Brain pericyte (primary cell): ENCODE measurements around the gene OR1D2.
"Not testable (repeated sequence)": the region's sequence is repeated elsewhere in the genome, so short reads cannot be mapped to it uniquely, and the experiment has no call there.

Source experiments
- DNase-seq: peaks from one replicate; pipeline ENCODE4 v3.0.0-alpha.2; 2012; ENCODE audit warnings: low read depth, low spot score

The OR1D2 gene

GRCh38 chr17:3104322-3104721 is at the start of gene OR1D2:
Gene OR1D2 (minus strand): TSS chr17:3104422. CDS start chr17:3092996, 11,426 bp downstream.
- no peak for DNase-seq

- not testable (repeated sequence) for DNase-seq
Observed at GRCh38 chr17:3137494-3137893, 33.3 kb upstream of the OR1D2 start.

- DNase-seq = no peak
Observed at GRCh38 chr17:3127451-3127850, 23.2 kb upstream of the OR1D2 start, which contains the start of gene OR1G1. Gene OR1G1 (minus strand): TSS chr17:3127551. CDS start chr17:3127551, 0 bp downstream.

GRCh38 chr17:3073850-3074249 is 30.4 kb downstream of the OR1D2 start:
- not testable (repeated sequence) for DNase-seq

GRCh38 chr17:3065192-3065591 is 39.0 kb downstream of the OR1D2 start:
- DNase-seq = not testable (repeated sequence)

- DNase-seq = not testable (repeated sequence)
Observed at GRCh38 chr17:3063507-3063906, 40.7 kb downstream of the OR1D2 start, which contains the start of gene OR1D5. Gene OR1D5 (minus strand): TSS chr17:3063607. CDS start chr17:3063607, 0 bp downstream.

- DNase-seq = not testable (repeated sequence)
Observed at GRCh38 chr17:3062824-3063377, 41.3 kb downstream of the OR1D2 start.

- DNase-seq = not testable (repeated sequence)
Observed at GRCh38 chr17:3054868-3055267, 49.4 kb downstream of the OR1D2 start.

GRCh38 chr17:3049705-3050295 is 54.4 kb downstream of the OR1D2 start:
- DNase-seq = no peak

GRCh38 chr17:3048727-3049471 is 55.3 kb downstream of the OR1D2 start:
- peak; percentile 95 for DNase-seq

- DNase-seq = no peak
Observed at GRCh38 chr17:3046753-3047152, 57.5 kb downstream of the OR1D2 start.

GRCh38 chr17:3043737-3044365 is 60.4 kb downstream of the OR1D2 start:
- DNase-seq = no peak

GRCh38 chr17:3040882-3041281 is 63.3 kb downstream of the OR1D2 start:
- DNase-seq = no peak

GRCh38 chr17:3039736-3040135 is 64.5 kb downstream of the OR1D2 start:
- no peak for DNase-seq

- DNase-seq = no peak
Observed at GRCh38 chr17:3038941-3039340, 65.3 kb downstream of the OR1D2 start.
